OCI-M1 (cell line): ENCODE data around the gene CDSN.

Experiments
- DNase-seq: peaks from one replicate; lab custom pipeline; 2025; lab: John Stamatoyannopoulos, UW

CDSN gene

DNA sequence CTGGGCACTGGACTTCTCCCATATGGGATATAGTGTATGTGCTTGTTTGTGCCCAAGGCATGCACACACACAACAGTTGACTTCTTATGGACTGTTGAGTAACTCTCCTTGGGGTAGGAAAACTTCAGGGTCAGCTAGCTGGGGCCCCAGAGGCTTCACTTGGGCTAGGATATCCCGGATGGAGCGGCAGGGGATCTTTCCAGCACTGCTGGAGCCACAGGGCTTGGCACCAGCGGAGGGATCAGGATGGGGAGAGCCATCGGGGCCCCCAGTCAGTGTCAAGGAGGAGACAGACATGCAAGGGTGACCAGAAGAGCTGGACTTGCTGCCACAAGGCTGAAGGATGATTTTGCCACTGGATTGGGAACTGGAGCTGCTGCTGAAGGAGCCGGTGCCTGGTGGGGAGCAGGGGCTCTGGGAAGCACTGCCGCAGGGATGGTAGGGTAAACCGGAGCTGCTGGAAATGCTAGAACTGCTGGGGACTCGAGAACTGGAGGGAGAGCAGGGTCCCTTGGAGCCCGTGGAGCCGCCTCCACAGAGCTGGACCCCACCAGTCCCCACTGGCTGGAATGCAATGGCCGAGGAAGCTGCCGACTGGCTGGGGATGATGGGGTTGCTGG is 4.2 kb downstream of the CDSN start:
- DNase-seq = no peak

DNA sequence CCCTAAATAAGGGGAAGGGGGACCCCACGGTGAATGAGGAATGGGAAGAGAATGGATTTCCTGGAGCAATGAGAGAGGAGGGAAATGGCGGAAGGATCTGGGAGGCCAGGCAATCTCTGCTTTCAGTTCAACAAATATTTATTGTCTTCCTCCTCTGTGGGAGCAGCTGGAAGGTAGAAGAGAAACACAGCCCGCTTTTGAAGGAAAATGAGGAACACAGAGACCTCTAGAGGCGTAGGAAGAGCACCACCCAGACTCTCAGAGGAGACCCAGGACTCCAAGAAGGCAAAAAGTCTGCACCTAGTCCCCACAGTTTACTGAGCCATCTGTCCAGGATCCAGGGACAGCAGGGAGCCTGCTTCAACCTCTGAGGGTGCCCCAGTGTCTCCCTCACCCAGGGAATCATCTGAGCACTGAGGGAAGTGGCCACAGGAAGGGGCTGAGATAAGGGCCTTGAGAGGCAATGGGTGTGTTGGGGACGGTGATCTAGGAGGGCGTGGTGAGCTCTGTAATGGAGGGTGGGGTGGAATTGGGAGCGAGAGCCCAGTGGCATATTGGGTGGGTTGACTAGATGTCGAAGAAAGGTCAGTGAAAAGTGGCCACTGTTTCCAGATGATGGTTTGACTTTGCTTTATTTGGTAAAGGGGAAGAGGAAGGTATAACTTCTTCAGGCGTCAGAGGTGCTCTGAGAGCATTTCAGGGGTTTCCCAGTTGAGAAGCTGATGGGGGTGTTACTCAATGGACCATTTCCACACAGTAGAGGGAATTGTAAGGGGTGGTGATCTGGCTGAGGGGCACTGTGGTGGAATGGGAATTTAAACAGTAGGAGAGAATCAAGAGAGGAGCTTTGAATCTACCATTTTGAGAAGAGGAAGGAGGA is 5.0 kb downstream of the CDSN start:
- peak; percentile 40 for DNase-seq

DNA sequence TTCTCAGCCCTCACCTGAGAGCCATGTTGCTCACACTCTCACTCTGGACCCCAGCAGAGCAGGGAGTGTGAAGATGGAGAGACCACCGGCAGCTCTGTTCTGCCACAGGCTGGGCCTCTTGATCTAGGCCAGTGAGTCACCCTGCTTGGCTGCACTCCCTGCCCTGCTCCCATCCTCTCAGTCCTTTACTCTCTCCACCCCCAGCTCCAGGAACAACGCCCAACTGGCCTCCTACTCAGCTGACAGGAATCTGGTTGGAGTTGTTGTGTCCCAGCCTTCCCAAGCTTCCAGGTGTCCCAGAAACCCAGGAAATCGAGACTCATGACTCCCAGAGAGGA is 5.7 kb downstream of the CDSN start, which contains the start of gene PSORS1C1:
Gene PSORS1C1 (plus strand): TSS at position 260 of the 338 bp plus-strand sequence. CDS start 14,833 bp downstream, outside the sequence.
- DNase-seq = no peak

DNA sequence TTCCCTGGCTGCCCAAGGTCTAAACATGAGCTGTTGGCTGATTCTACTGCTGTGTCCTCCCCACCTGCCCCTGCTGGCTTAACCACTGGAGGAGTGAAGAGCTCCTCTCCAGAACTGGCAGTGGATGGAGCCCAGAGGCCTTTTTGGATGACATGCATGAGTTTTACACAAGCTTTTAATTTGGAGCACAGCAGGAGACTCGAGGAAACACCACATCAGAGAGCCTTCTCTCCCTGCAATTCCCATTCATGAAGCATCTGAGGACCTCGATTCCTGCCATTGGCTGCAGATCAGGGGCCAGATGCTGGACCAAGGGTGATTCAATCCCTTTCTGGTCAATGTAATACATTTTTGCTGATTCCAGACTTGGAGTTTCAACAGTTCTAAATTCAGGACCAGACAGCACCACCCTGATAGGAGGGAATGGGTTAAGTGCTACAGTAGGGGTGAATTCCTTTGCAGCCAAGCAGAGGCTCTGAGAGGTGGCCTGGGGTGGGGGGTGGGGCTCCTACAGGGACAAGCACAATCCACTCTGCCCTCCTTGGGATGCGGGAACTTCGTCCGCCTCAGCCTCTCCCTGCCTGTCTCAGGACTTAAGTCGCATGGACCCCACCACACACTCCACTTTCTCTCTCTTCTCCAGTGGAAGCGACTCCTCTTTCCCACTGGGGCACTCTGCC is 6.2 kb downstream of the CDSN start:
- DNase-seq = no peak

DNA sequence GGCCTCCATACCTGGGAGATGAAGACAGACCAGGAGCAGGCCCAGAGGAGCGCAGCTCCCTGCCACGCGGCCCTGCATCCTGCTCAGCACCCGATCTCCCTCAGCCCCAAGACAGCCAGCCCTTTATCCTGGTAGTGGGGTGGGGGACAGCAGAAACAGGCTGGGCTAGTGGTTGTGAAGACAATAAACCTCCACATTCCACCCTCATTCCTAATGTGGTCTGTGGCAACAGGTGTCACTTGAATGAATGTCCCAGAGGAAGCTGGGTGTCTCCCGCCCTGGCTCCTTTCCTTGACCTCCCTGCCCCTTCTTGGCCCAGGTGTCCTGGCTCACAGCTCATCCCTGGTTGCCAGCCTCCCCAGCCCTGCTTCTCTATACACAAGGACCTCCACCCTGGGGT is 7.8 kb downstream of the CDSN start, which contains the start of gene C6orf15:
Gene C6orf15 (minus strand): TSS at position 98 of the 400 bp plus-strand sequence. CDS start 20 bp downstream, at position 78.
- no peak for DNase-seq

DNA sequence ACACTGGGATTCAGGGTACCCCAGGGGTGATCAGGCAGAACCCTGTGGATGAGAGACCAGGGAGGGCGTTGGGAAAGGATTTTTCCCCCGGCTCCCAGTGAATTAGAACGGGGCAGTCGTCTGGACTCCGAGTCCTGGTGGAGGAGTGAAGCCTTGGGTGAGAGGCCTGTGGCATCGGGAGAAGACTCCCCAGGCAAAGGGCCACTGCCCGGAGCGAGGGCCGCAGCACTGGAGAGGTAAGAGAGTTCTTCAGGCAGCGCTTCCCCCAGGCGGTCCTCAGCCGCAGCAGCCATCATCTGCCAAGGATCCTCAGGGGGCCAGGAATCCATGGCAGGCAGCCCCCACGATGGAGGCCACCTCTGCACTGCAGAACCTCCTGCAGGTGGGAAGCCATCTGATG is 8.5 kb downstream of the CDSN start:
- DNase-seq = no peak

DNA sequence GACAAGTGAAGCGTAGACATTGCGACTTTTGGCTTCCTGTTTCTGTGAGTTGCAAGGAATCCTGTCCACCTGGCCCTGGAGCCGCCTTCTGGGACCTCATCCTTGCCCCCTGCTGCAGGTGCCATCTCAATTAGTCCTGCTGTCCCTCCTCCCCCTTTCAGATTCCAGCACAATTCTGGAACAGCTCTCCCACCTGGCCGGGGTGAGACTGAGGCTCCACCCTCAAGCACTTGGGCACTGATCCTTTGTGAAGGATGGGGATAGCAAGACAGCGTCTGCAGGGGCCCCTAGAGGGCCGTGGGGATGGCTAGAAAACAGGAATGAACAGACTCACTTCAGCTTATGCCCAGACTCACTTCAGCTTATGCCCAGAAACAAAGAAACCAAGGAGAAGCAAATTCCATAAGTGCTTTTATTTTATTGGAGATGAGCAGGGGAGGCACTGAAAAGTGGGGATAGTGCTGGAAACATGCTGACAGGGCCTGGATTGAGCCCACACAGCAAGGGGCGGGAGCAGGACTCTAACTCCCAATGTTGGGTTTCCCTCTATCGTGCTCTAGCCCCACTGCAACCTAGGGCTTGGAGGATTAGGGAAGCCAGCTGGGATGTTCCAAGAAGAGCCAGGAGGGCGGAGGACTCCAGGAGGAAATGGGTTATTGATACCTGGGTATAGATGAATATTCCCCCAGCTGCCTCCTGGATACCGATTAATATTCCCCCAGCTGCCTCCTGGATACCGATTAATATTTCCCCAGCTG is 9.2 kb downstream of the CDSN start:
- DNase-seq = no peak

DNA sequence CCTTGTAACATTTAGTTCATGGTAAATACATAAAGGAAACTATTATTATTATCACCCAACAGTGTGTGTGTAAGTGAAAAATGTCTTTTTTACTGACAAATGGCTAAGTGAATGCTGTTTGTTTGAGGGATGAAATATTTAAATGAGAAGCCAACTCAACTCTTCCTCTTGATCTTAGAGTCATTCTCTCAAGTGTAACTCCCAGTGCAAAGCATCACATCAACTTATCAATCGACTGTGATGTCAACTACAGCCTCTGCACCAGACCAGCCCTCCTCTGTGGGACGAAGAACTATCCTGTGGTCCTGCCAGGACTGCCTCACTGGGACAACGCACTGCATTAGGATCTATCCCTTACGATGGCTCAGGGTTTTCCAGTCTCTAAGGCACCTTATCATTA is 13.2 kb downstream of the CDSN start:
- DNase-seq = no peak

DNA sequence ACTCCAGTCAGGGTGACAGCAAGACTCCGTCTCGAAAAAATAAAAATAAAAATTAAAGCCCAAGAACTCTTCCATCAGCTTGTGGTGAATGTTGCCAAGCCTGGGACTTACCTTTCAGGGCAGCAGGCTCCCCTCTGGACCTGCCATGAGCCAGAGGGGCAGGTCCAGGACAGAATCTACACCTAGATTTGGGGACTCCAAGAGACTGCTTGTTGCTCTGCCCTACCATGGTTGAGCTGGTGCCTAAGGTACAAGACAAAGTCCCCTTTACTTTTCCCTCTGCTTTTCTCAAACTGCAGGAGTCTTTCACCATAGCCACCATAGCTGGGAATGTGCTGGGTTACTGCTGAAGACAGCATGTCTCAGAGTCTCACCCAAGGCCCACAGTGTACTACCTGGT is 17.1 kb downstream of the CDSN start:
- DNase-seq = no peak

DNA sequence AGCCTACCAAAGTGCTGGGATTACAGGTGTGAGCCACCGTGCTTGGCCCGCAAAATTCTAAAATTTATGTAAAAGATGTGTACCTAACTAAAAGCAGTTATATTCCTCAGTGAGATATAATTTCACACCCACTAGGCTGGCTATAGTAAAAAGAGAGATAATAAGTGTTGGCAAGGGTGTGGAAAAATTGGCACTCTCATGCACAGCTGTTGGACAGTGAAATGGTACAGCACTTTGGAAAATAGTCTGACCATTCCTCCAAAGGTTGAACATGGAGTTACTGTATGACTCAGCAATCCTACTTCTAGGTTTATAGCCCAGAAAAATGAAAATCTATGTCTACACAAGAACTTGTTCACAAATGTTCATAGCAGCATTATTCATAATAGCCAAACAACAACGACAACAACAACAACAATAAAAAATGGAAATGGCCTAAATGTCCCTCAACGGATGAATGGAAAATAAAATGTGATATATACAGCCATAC is 21.8 kb downstream of the CDSN start:
- no peak for DNase-seq

DNA sequence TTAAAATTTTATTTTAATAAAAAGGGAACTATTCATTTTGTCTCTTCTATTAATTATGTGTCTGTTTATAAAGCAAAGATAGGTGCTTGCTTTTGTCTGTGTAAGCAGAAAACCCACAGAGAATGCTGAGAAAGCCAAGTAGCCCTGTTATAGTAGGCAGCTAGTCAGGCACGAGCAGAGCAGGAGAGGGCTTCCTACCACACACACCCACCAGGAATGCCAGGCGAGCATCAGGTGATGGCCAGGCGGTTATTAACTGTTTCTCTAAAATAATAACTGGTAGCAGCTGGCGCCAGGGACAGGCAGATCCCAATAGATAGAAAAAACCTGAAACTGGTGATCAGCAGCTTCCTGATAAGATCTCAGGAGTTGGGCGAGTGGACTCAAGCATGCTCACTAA is 23.6 kb downstream of the CDSN start:
- no peak for DNase-seq

DNA sequence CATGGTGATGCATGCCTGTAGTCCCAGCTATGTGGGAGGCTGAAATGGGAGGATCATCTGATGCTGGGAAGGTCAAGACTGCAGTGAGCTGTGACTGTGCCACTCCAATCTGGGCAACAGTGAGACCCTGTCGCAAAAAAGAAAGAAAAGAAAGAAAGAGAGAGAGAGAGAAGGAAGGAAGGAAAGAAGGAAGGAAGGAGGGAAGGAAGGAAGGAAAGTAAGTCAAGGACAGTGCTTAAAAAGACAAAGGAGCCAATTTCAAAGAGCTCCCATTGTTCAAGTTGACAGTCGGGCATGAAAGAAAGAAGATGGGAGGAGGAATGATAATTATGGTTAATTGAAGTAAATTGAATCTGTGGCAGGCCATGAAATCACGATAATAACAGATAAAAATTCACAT is 24.0 kb downstream of the CDSN start:
- DNase-seq = no peak

DNA sequence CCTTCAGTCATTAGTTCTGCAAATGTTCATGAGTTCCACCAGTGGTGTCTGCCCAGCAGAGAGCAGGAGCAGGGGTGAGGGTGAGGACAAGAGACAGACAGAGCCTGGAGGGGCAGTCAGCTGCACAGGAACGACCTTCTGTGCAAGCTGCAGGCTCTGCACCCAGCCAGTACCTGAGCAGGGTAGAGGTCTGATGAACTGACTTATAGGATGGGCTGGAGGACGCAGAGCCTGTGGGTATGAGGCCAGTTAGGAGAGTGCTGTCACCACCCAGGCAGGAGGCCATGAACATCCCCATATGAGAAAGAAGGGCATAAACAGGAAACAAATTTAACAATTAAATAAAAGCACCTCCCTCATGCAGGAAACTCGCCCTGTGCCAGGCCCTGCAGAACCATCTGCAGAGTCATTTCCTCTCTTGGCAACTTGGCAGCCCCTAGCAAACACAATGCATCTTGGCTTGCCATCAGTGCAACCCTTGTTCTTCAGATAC is 25.8 kb downstream of the CDSN start:
- no peak for DNase-seq

DNA sequence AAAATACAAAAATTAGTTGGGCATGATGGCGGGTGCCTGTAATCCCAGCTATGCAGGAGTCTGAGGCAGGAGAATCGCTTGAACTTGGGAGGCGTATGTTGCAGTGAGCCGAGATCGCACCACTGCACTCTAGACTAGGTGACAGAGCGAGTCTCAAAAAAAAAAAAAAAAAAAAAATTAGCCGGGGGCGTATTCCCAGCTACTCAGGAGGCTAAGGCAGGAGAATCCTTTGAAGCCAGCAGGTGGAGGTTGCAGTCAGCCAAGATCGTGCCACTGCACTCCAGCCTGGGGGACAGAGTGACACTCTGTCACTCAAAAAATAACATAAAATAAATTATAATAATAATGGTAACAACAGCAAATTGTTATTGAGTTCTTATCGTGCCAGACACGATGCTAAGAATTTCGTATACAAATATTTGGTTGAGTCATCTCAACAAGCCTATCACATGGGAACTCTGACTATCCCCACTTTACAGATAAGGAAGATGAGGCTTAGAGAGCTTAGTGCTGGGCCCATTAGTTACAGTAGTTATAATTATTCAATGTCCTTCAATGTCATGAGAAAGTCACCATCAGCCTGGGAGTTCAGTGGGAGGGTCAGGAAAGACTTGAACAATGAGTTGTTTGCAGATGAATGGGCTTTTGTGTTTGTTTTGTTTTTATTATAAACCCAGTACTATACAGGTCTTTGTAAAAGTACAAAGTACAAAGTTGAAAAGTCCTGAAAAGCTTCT is 27.3 kb downstream of the CDSN start:
- DNase-seq = peak; percentile 25

DNA sequence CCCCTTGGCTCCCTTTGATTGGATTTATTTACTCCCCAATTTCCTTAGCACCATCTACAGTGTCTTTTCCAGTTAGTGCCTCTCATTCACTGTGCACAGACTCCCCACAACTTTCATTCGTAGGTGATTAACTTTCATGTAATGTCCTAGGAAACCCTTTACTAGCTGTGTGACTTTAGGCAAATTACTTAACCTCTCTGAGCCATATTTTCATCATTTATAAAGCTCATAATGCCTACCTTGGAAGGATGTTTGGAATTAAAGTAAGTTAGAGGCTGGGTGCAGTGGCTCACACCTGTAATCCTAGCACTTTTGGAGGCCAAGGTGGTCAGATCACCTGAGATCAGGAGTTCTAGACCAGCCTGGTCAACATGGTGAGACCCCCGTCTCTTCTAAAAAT is 28.0 kb downstream of the CDSN start:
- DNase-seq = no peak

DNA sequence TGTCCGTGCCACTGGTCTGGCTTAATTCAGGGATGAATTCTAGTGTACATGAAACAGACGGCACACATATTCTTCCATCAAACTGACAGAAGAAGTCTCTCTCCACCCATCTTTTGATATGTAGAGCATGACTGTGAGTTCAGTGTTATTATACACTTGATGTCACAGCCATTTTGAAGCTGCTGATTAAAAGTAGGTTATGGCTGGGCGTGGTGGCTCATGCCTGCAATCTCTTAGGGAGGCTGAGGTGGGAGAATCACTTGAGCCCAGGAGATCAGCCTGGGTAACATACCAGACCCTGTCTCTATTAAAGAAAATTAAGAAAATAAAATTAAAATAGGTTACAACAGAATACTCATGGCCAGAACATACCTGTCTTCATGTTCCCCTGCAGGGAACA is 28.6 kb downstream of the CDSN start:
- no peak for DNase-seq

DNA sequence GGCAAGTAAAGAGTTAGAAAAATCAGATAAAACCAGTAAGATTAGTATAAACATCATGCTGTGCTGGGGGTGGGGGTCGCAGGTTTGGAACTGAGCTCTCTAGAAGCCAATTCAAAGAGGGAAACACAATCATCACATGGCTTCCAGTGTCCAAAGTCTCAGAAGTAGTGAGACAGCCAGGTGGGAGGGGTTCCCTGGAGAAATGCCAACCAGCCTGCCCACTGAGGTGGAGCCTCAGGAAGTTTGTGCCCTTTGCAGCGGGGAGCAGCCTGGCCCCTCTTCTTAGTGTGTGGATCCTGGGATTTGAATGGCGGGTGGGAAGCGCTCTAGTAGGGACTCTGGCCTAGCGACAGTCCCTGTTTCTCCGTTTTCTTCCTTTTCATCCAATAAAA is 29.3 kb downstream of the CDSN start:
- no peak for DNase-seq

DNA sequence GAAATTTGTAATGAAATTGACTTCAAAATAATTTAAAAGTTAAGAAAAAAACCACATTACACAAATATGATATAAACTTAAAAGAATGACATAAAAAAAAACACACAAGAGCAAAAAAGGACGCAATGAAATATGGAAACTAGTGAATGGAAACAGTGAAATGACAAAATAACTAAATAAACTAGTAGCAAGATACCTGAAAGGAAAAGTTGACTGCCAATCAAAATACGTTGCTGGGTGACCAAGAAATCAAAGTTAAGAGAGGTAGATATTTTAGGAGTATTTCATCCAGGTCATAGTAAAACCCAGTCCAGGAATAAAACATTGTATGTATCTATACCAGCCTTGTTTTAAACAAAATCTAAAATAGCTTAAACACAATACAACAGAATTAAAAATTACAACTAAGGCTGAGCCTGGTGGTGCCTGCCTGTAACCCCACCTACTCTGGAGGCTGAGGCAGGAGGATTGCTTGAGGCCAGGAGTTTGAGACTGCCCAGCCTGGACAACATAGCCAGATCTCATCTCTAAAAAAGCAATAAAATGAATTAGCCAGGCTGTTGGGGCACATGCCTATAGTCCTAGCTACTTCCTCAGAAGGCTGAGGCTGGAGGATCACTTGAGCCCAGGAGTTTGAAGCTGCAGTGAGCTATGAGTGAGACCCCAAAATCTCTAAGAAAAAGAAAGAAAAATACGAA is 29.8 kb downstream of the CDSN start:
- DNase-seq = no peak

DNA sequence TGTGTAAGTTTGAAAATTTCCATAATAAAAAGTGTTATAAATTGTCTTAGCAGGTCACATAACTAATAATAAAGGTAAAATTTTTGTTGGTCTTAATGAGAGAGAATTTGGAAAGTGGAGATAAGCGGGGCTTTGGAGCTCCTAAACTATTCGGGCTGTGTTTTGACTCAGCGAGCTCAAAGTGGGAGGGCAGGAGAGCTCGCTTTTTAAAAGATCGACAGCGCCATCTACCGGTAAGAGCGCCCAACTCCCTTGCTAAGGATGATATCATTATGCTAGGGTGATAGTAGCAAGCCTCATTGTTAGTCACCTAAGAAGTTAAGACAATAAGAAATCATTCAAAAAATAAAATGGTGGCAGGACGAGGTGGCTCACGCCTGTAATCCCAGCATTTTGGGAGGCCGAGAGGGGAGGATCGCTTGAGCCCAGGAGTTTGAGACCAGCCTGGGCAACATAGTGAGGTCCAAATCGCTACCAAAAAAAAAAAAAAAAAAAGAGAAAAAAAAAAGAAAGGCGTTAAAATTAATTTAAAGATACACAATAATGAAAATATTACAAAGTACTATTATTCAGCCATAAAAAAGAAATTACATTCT is 32.7 kb downstream of the CDSN start:
- peak; percentile 95 for DNase-seq

DNA sequence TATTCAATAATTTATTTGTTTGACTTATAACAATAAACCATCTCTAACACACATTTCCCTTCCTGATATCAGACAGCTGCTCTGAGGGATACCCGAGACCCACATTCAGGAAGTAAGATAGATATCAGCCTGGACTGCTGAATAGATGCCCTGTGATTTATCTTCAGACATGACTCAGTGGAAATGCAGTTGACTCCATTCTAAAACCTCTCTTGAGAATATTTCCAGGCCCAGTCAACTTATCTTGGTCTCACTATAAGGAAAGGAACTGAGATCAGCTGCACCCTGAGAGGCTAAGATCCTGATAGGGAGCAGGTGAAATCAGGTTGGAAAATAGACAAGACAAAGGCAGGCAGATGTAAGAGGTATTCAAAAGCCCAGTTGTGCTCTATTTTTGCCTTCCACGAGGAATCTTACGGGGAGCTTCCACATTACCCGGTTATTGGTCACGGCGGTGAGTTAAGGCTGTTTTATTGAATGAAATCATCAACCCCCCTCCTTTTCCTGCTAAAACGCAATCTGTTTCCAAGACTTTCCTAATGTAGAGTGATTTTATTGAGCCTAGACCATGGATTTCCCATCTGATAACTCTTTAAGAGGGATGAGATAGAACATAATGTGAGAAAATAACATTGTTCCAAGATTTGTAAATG is 33.3 kb downstream of the CDSN start:
- DNase-seq = peak; percentile 52
